Brain microvascular endothelial cell (primary cell): ENCODE measurements around the gene SOD3.

Experiments
- DNase-seq: peaks from one replicate; pipeline ENCODE4 v3.0.0-alpha.2; 2020
- H3K27ac ChIP-seq: fragments of 250-450 bp; sonication (Bioruptor Pico); 2 replicates; pipeline ENCODE4 v1.5.1; 2020; ENCODE audit warnings: mild to moderate bottlenecking, moderate library complexity
- H3K27me3 ChIP-seq: fragments of 250-450 bp; sonication (Bioruptor Pico); replicated peaks from 2 replicates; pipeline ENCODE4 v1.5.1; 2020; ENCODE audit warnings: mild to moderate bottlenecking
- H3K36me3 ChIP-seq: fragments of 250-450 bp; sonication (Bioruptor Pico); replicated peaks from 2 replicates; pipeline ENCODE4 v1.5.1; 2020; ENCODE audit warnings: mild to moderate bottlenecking
- H3K4me3 ChIP-seq: 2 replicates; pipeline ENCODE4 v1.5.1; 2011; ENCODE audit warnings: low read depth, mild to moderate bottlenecking, control low read depth, low read length, moderate library complexity
- in situ Hi-C: cut with HindIII; loops from 2 replicates; pipeline ENCODE4 v1.10.0; 2017; ENCODE audit warnings: low sequenced_read_pairs, low pct_ligation_motif_present
- TF ChIP-seq, protein P1 (sequence below): IDR thresholded peaks from 2 replicates; pipeline ENCODE4 v1.5.1; 2011; ENCODE audit warnings: low read depth, mild to moderate bottlenecking, moderate library complexity, low read length, control low read depth, inconsistent platforms; ENCODE audit errors: missing control alignments

SOD3 gene

DNA sequence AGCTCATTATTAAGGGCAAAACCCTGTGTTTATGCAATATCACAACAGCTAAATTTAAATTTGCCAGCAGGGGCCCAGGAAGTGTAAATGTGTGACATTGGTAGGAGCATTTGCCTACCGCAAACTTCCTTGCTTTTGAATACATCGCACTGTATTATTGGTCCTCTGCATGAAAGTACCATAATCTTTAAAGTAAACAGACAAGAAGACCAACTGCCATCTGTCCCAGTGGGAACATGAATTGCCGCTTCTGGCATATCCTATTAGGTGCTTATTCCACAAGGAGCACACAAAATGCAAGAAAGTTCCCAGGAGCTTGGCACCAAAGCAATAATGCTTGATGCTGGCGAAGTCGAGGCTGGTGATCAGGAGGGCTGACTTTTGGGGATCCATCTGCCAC lies 51.3 kb downstream of the SOD3 start:
- in situ Hi-C loops = no loop called here
- no peak for DNase-seq
- Histone ChIP-seq H3K27ac (no peak overlapping the region), H3K36me3 (no peaks in the 10 kb centered on the region), H3K27me3 (no peaks in the 10 kb centered on the region), H3K4me3 (no peak overlapping the region)
- TF ChIP-seq, protein P1, sequence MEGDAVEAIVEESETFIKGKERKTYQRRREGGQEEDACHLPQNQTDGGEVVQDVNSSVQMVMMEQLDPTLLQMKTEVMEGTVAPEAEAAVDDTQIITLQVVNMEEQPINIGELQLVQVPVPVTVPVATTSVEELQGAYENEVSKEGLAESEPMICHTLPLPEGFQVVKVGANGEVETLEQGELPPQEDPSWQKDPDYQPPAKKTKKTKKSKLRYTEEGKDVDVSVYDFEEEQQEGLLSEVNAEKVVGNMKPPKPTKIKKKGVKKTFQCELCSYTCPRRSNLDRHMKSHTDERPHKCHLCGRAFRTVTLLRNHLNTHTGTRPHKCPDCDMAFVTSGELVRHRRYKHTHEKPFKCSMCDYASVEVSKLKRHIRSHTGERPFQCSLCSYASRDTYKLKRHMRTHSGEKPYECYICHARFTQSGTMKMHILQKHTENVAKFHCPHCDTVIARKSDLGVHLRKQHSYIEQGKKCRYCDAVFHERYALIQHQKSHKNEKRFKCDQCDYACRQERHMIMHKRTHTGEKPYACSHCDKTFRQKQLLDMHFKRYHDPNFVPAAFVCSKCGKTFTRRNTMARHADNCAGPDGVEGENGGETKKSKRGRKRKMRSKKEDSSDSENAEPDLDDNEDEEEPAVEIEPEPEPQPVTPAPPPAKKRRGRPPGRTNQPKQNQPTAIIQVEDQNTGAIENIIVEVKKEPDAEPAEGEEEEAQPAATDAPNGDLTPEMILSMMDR = no peak

DNA sequence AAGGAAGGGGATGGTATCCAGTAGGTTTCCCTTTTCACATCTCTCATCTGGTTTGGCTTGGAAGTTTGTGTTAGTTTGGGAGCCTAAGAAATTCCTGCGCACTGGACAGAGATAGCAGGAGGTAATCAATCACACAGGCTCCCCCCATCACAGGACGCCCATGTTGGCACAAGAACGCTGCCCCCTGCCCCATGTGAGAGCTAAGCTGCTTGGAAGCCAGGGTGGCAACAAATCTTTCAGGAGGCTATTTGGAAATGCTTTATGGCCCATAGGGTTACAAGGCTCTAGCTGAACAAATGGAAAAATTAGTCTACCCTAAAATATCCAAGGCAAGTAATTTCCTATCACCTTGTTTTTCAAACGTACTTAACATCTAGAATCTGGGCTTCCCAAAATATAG lies 54.0 kb downstream of the SOD3 start:
- TF ChIP-seq, protein P1 = no peak
- Histone ChIP-seq H3K27me3 (no peaks in the 10 kb centered on the region), H3K36me3 (no peaks in the 10 kb centered on the region), H3K4me3 (no peak overlapping the region), H3K27ac (no peak overlapping the region)
- in situ Hi-C loops = no loop called here
- DNase-seq = no peak

DNA sequence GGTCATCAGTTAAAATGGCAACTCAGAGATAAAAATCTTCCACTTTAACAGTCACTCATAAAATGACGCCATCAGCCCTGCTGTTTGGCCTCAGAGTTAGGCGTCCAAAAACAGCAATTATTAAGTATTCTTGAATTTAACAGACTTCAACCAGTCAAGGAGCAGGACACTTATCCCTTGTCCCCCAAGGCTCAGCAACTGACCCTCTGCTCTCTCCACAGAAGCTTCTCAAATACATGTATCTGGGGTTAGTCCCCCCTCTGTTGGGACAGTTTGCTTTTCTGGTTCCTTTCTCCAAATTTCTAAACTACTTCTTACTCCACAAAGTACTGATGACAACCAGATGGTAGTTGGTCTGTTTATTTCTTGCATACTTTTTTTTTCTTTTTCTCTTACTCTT lies 54.4 kb downstream of the SOD3 start:
- DNase-seq = no peak
- H3K4me3 ChIP-seq = no peak overlapping the region
- in situ Hi-C loops = no loop called here
- no peaks in the 10 kb centered on the region for H3K36me3 ChIP-seq
- TF ChIP-seq, protein P1 = no peak
- no peak overlapping the region for H3K27ac ChIP-seq
- H3K27me3 ChIP-seq = no peaks in the 10 kb centered on the region
